ENCODE data around the gene CLTA.
A peak's percentile ranks its signal among the peaks of the same experiment; 100 is the strongest.
"Not testable (repeated sequence)": the region's sequence is repeated elsewhere in the genome, so short reads cannot be mapped to it uniquely, and the experiment has no call there.

Gene CLTA

GRCh38 chr9:36158917-36159316, 31.8 kb upstream of the CLTA start:
- no peak for DNase-seq

- DNase-seq, result not testable (repeated sequence)
These were observed 31.2 kb upstream of the CLTA start for GRCh38 chr9:36159509-36159908.

DNA sequence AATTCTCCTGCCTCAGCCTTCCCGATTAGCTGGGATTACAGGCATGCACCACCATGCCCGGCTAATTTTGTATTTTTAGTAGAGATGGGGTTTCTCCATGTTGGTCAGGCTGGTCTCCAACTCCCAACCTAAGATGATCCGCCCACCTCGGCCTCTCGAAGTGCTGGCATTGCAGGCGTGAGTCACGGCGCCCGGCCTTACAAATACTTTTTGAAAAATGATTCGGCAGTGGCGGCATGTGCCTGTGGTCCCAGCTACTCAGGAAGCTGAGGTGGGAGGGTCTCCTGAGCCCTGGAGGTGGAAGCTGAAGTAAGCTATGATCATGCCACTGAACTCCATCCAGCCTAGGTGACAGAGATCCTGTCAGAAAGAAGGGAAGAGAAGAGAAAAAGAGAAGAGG, 30.6 kb upstream of the CLTA start:
- not testable (repeated sequence) for DNase-seq

DNA sequence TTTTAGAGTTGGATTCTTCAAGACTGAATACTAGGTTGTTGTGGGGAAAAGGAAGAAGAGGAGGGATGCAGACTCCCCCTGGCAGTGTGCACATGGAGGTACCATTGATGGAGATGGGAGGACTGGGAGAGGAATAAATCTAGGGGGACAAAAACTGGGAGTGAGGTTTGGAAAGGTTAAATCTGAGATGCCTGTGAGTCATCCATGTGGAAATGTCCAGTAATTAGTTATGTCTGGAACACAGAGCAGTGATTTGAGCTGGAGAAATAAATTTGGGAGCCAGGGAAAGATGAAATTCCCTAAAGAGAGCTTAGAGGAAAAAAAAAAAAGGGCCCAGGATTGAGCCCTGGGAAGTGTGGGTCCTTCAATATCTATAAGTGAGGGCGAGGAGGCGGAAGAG, 29.5 kb upstream of the CLTA start:
- DNase-seq, result no peak

- DNase-seq, result no peak
These were observed 28.4 kb upstream of the CLTA start for GRCh38 chr9:36162211-36162738.

- no peak for DNase-seq
These were observed 27.5 kb upstream of the CLTA start for GRCh38 chr9:36163049-36163785.

GRCh38 chr9:36163786-36164170, 26.9 kb upstream of the CLTA start:
- DNase-seq, result no peak

DNA sequence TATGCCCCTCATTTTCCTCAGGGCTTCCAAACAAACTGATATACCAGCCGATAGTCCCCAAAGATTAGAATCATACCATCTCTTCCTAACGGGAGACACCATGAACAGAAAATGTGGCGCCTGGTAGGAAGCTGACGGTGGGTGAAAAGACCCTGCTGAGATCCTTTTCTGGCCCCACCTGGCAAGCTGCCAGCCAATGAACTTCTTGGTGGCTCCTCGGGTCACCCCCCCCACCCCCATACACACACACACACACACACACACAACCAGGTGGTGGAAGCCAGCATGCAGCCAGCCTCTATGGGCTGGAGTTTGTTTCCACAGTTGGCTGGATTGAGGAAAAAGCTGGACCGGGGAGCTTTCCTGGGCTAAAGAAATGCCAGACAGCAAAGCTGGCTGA, 26.3 kb upstream of the CLTA start:
- DNase-seq, result no peak

DNA sequence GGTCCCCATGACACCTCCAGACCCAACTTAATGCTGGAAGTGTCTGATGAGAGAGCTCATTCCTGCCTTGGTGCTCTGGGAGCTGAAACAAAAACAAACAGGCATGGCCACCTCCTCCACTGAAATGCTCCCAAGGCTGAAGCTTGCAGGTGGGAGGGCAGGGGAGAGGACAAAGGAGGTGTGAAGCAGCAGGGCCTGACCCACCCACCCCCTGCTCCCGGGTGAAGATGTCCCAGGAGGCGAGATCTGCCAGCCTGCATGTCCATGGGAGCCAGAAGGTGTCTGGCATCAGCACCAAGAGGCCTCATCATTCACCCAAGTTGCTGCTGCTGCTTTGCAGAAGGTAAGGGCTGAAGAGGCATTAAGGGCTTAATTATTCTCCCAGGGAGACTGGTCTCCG, 25.7 kb upstream of the CLTA start:
- no peak for DNase-seq

GRCh38 chr9:36165826-36166167, 24.9 kb upstream of the CLTA start:
- no peak for DNase-seq

DNA sequence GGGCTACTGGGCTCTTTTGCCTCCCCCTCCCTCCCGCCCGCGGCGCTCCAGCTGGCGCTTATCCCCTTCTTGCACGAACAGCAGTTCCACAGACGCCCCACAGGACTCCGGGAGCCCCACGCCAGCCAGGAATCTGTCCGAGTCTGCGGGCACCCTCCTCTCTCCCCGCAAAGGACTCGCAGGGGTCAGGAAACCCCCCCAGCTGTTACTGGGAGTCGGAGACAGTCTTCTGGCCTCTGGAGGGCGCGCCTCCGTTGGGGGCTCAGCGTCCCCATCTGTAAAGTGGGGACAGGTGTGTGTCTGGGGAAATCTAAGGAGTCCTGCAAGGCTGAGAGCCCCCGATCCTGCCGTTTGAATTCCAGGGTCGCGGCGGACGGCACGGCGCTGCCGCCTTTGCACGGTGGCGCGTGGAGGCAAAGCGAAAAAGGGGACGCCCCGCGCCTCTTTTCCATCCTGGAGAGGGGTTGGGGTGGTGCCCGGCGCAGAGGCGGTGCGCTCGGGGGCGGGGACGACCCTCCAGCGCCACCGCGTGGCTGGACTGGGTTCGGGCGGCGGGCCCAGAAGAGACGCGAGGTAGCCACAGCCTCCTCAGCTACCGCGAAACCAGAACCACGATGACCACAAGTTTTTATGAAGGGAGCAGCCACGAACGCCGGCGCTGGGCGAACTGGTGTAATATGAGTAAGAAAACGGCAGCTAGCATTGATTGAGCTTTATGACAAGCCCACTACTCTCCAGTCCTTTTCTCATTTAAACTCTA, 24.4 kb upstream of the CLTA start:
- peak; percentile 91 to 93 for DNase-seq

DNA sequence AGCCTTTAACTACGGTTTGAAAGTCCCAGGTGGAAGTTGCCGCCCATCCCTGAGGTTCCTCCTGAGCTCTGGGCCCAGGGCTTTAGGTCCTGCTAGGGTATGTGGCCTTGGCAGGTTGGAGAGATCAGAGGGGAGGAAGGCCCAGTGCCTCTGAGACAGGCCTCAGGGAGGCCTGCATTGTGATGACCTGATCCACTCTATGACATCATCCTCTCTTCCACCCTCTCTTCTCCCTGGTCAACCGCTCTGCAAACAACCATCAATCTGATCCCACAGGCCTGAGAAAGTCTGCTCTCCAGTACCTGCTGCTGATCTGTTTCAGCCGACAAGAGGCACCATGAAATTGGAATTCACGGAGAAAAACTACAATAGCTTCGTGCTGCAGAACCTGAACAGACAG, 21.6 kb upstream of the CLTA start, which contains the start of gene CCIN:
Gene CCIN, plus strand, starts transcription at position 223 of the 400 bp plus-strand sequence. Its CDS starts 115 bp downstream, at position 338.
- no peak for DNase-seq

GRCh38 chr9:36169708-36170107, 21.0 kb upstream of the CLTA start:
- no peak for DNase-seq

DNA sequence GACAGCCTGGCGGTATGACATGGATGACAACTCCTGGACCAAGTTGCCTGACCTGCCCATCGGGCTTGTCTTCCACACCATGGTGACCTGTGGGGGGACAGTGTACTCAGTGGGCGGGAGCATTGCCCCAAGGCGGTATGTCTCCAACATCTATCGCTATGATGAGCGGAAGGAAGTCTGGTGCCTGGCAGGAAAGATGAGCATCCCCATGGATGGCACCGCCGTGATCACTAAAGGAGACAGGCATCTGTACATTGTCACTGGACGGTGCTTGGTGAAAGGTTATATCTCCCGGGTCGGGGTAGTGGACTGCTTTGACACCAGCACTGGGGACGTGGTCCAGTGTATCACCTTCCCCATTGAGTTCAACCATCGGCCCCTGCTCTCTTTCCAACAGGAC, 20.2 kb upstream of the CLTA start:
- DNase-seq, result no peak

DNA sequence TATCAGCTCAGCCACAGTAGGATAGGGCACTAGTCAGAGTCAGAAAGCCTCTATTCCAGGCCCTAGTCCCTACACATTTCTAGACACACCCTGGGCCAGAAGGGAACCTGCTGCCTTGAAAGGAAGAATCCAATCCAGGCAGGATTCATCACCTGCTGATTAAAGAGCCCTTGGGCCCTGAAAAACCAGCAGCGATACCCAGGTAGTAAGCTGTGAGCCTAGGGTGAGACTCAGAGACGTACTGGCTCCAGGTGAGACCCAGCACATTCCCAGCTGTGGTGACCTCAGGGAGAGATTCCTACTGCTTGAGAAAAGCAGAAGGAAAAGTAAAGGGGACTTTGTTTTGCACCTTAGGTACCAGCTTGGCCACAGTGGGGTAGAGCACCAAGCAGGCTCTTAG, 16.9 kb upstream of the CLTA start:
- no peak for DNase-seq

GRCh38 chr9:36174271-36174670, 16.4 kb upstream of the CLTA start:
- no peak for DNase-seq

DNA sequence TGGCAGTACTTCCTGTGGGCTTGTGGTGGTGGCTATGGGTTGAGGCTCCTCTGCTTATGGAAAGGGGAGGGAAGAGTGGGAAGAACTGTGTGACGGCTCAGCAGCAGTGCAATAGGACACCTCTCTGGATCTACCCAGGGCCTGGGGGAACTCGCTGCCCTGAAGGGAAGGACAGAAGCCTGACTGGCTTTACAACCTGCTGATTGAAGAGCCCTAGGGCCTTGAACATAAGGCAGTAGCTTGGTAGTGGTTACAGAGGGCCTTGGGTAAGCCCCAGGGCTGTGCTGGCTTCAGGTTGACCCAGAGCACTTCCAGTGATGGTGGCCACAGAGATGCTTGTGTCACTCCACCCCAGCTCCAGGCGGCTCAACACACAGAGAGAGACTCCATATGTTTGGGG, 16.0 kb upstream of the CLTA start:
- no peak for DNase-seq

- DNase-seq, result not testable (repeated sequence)
These were observed 15.5 kb upstream of the CLTA start for GRCh38 chr9:36175209-36175608.

GRCh38 chr9:36176496-36176895, 14.2 kb upstream of the CLTA start:
- not testable (repeated sequence) for DNase-seq

GRCh38 chr9:36177571-36177970, 13.2 kb upstream of the CLTA start:
- no peak for DNase-seq

GRCh38 chr9:36180243-36180642, 10.5 kb upstream of the CLTA start:
- not testable (repeated sequence) for DNase-seq

- no peak for DNase-seq
These were observed 3.3 kb upstream of the CLTA start for GRCh38 chr9:36187414-36187813.

GRCh38 chr9:36188212-36188611, 2.5 kb upstream of the CLTA start:
- no peak for DNase-seq

DNA sequence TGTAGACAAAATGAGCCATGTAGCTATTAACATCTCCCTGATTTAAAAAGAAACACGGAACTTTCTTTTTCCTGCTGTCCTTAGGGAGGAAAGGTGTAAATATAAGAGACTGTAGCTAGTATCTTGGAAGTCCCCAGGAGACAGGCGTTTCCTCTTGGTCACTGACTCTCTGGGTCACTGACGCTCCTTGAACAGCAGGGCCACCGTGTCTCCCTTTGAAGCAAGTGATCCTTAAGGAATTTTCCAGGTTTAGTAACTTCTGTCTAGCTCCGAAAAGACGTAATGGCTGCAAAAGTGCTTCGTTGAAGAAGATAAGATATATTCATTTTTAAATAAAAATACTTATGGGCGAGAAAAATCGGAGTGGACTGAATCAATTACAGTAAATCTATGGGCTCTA, 745 bp upstream of the CLTA start:
- DNase-seq, result no peak

Measured in activated T-cell treated with anti-CD3 and anti-CD28 coated beads, Interleukin-2, amount 50 U/mL, for 48 hours (primary cell).